Stimulated activated CD4-positive, alpha-beta T cell treated with anti-CD3 and anti-CD28 coated beads, Interleukin-15, amount 100 ng/mL, for 1 hour (primary cell): ENCODE data around the gene APCDD1L.

Experiments
- DNase-seq, 2 donors: peaks; one replicate each; pipeline ENCODE4 v3.0.0-alpha.2; 2020; ENCODE audit warnings: low read depth in 1 of 2, low spot score in 1 of 2

The APCDD1L gene

GRCh38 chr20:58492074-58492718 is 23.0 kb downstream of the APCDD1L start:
- DNase-seq, result no peak

GRCh38 chr20:58486207-58486606 is 29.0 kb downstream of the APCDD1L start:
- DNase-seq, result no peak

- no peak for DNase-seq
These were observed 29.8 kb downstream of the APCDD1L start for GRCh38 chr20:58485393-58485792.

GRCh38 chr20:58483470-58483869 is 31.7 kb downstream of the APCDD1L start:
- no peak for DNase-seq

- DNase-seq, result no peak
These were observed 32.1 kb downstream of the APCDD1L start for GRCh38 chr20:58483051-58483450.

- no peak for DNase-seq
These were observed 32.8 kb downstream of the APCDD1L start for GRCh38 chr20:58482416-58482815.

- DNase-seq, result peak; percentile 27 to 37
These were observed 33.6 kb downstream of the APCDD1L start for GRCh38 chr20:58481481-58482021.

GRCh38 chr20:58480551-58481336 is 34.5 kb downstream of the APCDD1L start:
- DNase-seq, result no peak

GRCh38 chr20:58479726-58480440 is 35.3 kb downstream of the APCDD1L start:
- DNase-seq, result no peak

GRCh38 chr20:58478141-58478805 is 36.9 kb downstream of the APCDD1L start:
- DNase-seq, result no peak

- no peak for DNase-seq
These were observed 39.7 kb downstream of the APCDD1L start for GRCh38 chr20:58475466-58475865.

GRCh38 chr20:58473453-58474425 is 41.5 kb downstream of the APCDD1L start:
- DNase-seq, result no peak

- DNase-seq, result no peak
These were observed 42.8 kb downstream of the APCDD1L start for GRCh38 chr20:58472273-58473018.

- DNase-seq, result no peak
These were observed 43.7 kb downstream of the APCDD1L start for GRCh38 chr20:58471193-58472164.

- DNase-seq, result no peak
These were observed 44.6 kb downstream of the APCDD1L start for GRCh38 chr20:58470336-58471192.

GRCh38 chr20:58469616-58470015 is 45.6 kb downstream of the APCDD1L start:
- no peak for DNase-seq
